Gastroesophageal sphincter (tissue), 4 donors: ENCODE results near the gene PCNX4. TPM values are rescaled to one million over a fixed set of nuclear protein-coding genes. Genes with fewer than 3 reads are reported as not detected.

Experiments
- ATAC-seq: fragments of 150-250 bp; one replicate; pipeline ENCODE4 v1.9.1; 2016; ENCODE audit warnings: mild to moderate bottlenecking, moderate library complexity
- H3K27ac ChIP-seq, 4 donors: fragments of 200-600 bp; sonication (generic) in 3 of 4; 1 replicate in 3 of 4; 2 replicates in 1 of 4; pipeline ENCODE4 v1.5.1; 2016 to 2019
- H3K27me3 ChIP-seq: fragments of 200-600 bp; sonication (generic); one replicate; pipeline ENCODE4 v1.5.1; 2019
- H3K36me3 ChIP-seq, 2 donors: fragments of 200-600 bp; sonication (generic); one replicate each; pipeline ENCODE4 v1.5.1; 2019; ENCODE audit warnings: control low read depth in 1 of 2
- H3K4me1 ChIP-seq, 3 donors: fragments of 200-600 bp; sonication (generic); 1 replicate in 2 of 3; 2 replicates in 1 of 3; pipeline ENCODE4 v1.5.1; 2016 to 2019; ENCODE audit warnings: control low read depth in 2 of 3
- H3K4me3 ChIP-seq, 2 donors: fragments of 200-600 bp; sonication (generic); one replicate each; pipeline ENCODE4 v1.5.1; 2019; ENCODE audit warnings: mild to moderate bottlenecking in 1 of 2, moderate library complexity in 1 of 2
- H3K9me3 ChIP-seq, 3 donors: fragments of 200-600 bp; sonication (generic); one replicate each; pipeline ENCODE4 v1.5.1; 2017 to 2019; ENCODE audit warnings: control low read depth in 2 of 3
- CTCF ChIP-seq, 4 experiments: fragments of 200-600 bp in 2 of 4; fragments of 450-650 bp in 2 of 4; sonication (generic) in 1 of 4; IDR thresholded peaks; one replicate each; pipeline ENCODE4 v1.5.1; 2017 to 2019; ENCODE audit warnings: antibody characterized with exemption in 4 of 4, mild to moderate bottlenecking in 2 of 4, moderate library complexity in 2 of 4
- EP300 ChIP-seq: sonication (generic); formaldehyde crosslinking; IDR thresholded peaks from one replicate; pipeline ENCODE4 v1.6.1; 2017; ENCODE audit warnings: antibody characterized with exemption, mild to moderate bottlenecking
- POLR2A ChIP-seq, 2 donors: fragments of 450-650 bp; IDR thresholded peaks; one replicate each; pipeline ENCODE4 v1.6.1; 2017; ENCODE audit warnings: antibody characterized with exemption in 2 of 2, mild to moderate bottlenecking in 2 of 2, moderate library complexity in 1 of 2
- POLR2AphosphoS5 ChIP-seq: sonication (generic); formaldehyde crosslinking; IDR thresholded peaks from one replicate; pipeline ENCODE4 v1.6.1; 2017; ENCODE audit warnings: antibody characterized with exemption
- WGBS, 2 donors: methylation state at CpG; one replicate each; pipeline ENCODE4 v1.1.5; 2018; ENCODE audit warnings: low coverage in 1 of 2; 5-methylcytosine and 5-hydroxymethylcytosine counted together
- total RNA-seq, 4 donors: library from RNA; depleted of rRNA; stranded (reverse); fragments of >200 nt; gene quantifications; one replicate each; pipeline ENCODE4 v1.1.0, GENCODE V29; 2016

The PCNX4 gene
- total RNA-seq, 4 donors from 2014 or later: 30.0 to 65.7 (median 40.2) TPM

- Histone ChIP-seq H3K27ac (no peak overlapping the region), H3K4me3 (no peak overlapping the region), H3K36me3 (no peaks in the 10 kb centered on the region), H3K27me3 (no peaks in the 10 kb centered on the region), H3K9me3 (no peaks in the 10 kb centered on the region), H3K4me1 (peaks cover 0 to 9% (median 0%) of the 10 kb centered on the region in 3 donors)
- 79 to 80% methylated on average over 2 to 3 of the region's 3 CpGs for WGBS, 2 donors
- no peak for ATAC-seq
- TF ChIP-seq EP300 (no peak), POLR2AphosphoS5 (no peak), POLR2A (IDR thresholded peaks at IDR 0.05) (no peak), CTCF (IDR thresholded peaks at IDR 0.05) (no peak)
Observed at GRCh38 chr14:60087668-60088067, 4.1 kb upstream of the PCNX4 start.

- Histone ChIP-seq H3K27ac (no peak overlapping the region), H3K9me3 (no peaks in the 10 kb centered on the region), H3K4me1 (peaks cover 3 to 24% (median 5%) of the 10 kb centered on the region in 3 donors), H3K27me3 (no peaks in the 10 kb centered on the region), H3K36me3 (no peaks in the 10 kb centered on the region), H3K4me3 (no peak overlapping the region)
- TF ChIP-seq EP300 (no peak), CTCF (IDR thresholded peaks at IDR 0.05) (no peak), POLR2A (IDR thresholded peaks at IDR 0.05) (no peak), POLR2AphosphoS5 (no peak)
- 46 to 48% methylated on average over 4 of the region's 4 CpGs for WGBS, 2 donors
- no peak for ATAC-seq
Observed at GRCh38 chr14:60089221-60089620, 2.5 kb upstream of the PCNX4 start.

DNA sequence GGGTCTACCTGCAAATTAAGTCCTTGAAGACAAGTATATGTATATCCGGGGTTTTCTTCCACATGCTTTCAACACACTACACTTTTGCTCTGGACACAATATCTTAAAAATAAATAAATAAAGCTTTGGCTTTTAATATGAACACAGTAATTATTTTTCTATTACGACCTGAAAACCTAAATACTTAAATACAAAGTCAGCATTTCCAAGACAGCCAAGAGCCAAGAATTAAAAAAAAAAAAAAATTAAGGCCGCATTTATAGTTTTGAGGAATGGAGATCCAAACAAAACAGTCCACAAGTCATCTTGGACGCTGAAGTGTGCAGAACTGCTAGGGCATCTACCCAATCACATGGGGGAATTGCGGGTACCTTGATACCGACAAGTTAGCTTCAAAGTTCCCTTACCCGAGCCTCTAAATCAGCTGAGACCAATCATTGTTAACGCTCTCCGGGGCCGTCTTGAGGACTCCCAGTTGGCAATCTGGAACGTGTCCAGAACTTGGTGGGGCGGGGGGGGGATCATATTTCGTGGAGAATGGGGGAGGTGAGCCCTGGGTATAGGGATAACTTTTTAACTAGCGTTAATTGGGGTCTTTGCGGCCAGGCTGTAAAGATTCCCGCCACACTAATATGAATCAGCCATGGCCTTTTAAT is 731 bp upstream of the PCNX4 start:
- Histone ChIP-seq H3K4me3 (peak overlapping the region; percentile 75 to 79), H3K27ac (peak overlapping the region; percentile 92 to 98 (median 97)), H3K36me3 (no peaks in the 10 kb centered on the region), H3K9me3 (no peaks in the 10 kb centered on the region), H3K4me1 (peaks cover 9 to 41% (median 15%) of the 10 kb centered on the region in 3 donors), H3K27me3 (no peaks in the 10 kb centered on the region)
- ATAC-seq: peak; percentile 14
- 9 to 11% methylated on average over 9 to 10 of the region's 16 CpGs for WGBS, 2 donors
- TF ChIP-seq CTCF (IDR thresholded peaks at IDR 0.05) (no peak), POLR2A (IDR thresholded peaks at IDR 0.05) (no peak), EP300 (no peak), POLR2AphosphoS5 (no peak)

DNA sequence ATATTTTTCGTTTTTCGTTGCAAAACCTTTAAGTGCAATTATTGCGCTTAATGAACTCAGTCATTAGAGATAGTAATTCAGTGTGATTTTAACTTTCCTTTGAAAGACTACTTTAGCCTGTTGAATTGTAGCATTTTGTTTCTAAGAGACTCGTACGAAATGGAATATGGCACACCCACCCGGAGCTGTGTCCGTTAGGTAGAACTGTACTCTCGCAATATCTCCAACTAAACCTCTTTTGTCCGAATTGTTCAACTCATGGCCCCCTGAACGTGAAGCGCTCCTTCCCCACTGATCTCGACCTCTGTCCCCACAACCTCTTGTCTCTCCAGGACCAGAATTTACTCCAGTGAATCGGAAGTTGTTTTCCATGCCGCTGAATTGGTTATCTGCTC is 800 bp downstream of the PCNX4 start:
- TF ChIP-seq POLR2AphosphoS5 (no peak), EP300 (no peak), POLR2A (IDR thresholded peaks at IDR 0.05) (no peak), CTCF (IDR thresholded peaks at IDR 0.05) (no peak)
- 0% methylated on average over 14 of the region's 14 CpGs for WGBS, 2 donors
- no peaks in the 10 kb centered on the region for H3K27me3 ChIP-seq
- peaks cover 0 to 4% of the 10 kb centered on the region in 2 donors for H3K36me3 ChIP-seq
- H3K27ac ChIP-seq: peak overlapping the region; percentile 92 to 98 (median 97)
- ATAC-seq: no peak
- H3K4me1 ChIP-seq: peaks cover 9 to 50% (median 15%) of the 10 kb centered on the region in 3 donors
- peak overlapping the region; percentile 75 to 79 for H3K4me3 ChIP-seq
- no peaks in the 10 kb centered on the region for H3K9me3 ChIP-seq

DNA sequence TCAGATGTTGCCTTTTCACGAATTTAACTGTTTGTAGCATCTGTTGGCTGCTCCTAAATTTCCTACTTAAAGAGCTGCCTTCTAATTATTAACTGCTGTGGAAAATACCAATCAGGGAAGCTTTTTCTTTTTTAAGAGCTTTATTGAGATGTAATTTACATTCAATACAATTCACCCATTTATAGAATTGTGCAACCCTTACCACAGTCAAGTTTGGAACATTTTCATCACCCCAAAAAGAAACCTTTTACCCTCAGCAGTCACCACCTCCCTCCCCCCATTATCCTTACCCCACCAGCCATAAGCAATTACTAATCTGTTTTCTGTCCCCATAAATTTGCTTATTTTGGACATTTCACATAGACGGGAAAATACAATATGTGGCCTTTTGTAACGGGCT is 1.4 kb downstream of the PCNX4 start:
- Histone ChIP-seq H3K4me1 (peaks cover 9 to 50% (median 15%) of the 10 kb centered on the region in 3 donors), H3K27ac (peak overlapping the region; percentile 92 to 98 (median 97)), H3K27me3 (no peaks in the 10 kb centered on the region), H3K36me3 (peaks cover 0 to 8% of the 10 kb centered on the region in 2 donors), H3K9me3 (no peaks in the 10 kb centered on the region), H3K4me3 (peak overlapping the region; percentile 75 to 79)
- no peak for ATAC-seq
- 7 to 8% methylated on average over 3 of the region's 3 CpGs for WGBS, 2 donors
- TF ChIP-seq POLR2A (IDR thresholded peaks at IDR 0.05): no peak
- TF ChIP-seq EP300: no peak
- no peak for TF ChIP-seq POLR2AphosphoS5
- no peak for TF ChIP-seq CTCF (IDR thresholded peaks at IDR 0.05)
